CD4-positive, alpha-beta T cell treated with Interleukin-15 for 1 hour (primary cell): ENCODE measurements around the gene ZNF615.
"Not testable (repeated sequence)": the region's sequence is repeated elsewhere in the genome, so short reads cannot be mapped to it uniquely, and the experiment has no call there.

ENCODE experiments used
- DNase-seq: peaks from one replicate; pipeline ENCODE4 v3.0.0-alpha.2; 2020

ZNF615 gene

GRCh38 chr19:52007806-52008557 is at the start of gene ZNF615:
Gene ZNF615, minus strand, starts transcription at chr19:52008211. Its CDS starts 4,500 bp downstream, at chr19:52003711.
- peak; percentile 82 for DNase-seq

- not testable (repeated sequence) for DNase-seq
Measured at GRCh38 chr19:52056480-52056879, 48.5 kb upstream of the ZNF615 start.

- not testable (repeated sequence) for DNase-seq
Measured at GRCh38 chr19:52051736-52052135, 43.7 kb upstream of the ZNF615 start.

DNA sequence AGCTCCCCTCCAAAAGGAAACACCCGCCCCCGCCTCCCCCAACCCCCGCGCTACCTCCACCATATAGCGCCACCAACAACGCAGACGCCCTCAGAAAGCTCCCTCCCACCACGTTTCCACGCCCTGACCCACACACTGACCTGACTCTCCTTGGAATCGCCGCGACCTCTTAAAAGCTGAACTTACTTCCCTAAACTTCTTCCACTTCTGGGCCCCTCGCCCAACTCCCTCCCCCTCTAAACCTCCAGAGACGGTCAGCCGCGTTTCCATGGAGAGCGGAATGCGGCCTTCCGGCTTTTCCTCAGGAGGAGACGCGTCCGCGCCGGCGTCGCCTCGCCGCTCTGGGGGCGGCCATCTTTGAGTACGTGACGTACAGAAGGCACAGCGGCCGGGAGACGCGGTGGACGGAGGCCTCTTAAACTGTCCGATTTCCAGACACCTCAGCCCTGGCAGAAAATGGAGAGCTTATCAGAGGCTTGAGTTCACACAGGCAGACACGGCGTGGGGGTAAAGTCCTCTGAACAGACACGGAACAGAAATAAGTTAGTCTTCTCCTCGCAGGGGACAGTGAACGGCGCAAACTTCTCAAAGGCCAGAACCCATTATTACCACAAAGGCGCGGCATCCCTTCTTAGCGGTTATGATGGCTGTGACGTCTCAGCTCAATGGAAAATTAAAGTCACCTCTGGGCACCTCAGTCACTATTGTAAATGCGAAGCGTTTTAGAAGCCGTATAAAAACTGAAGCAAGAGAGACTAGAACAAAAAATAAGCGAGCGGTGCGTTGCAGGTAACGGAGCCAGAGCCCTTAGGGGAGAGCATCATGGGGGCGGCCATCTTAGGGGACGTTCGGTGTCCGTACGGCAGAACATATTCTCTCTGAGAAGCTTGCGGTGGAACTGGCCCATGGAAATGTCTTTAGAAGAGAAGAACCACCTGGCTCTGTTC is 40.8 kb upstream of the ZNF615 start, which contains the start of gene ZNF432:
Gene ZNF432 (minus strand): TSS at position 284 of the 947 bp plus-strand sequence. CDS start 1,970 bp downstream, outside the sequence.
- peak; percentile 87 for DNase-seq

DNA sequence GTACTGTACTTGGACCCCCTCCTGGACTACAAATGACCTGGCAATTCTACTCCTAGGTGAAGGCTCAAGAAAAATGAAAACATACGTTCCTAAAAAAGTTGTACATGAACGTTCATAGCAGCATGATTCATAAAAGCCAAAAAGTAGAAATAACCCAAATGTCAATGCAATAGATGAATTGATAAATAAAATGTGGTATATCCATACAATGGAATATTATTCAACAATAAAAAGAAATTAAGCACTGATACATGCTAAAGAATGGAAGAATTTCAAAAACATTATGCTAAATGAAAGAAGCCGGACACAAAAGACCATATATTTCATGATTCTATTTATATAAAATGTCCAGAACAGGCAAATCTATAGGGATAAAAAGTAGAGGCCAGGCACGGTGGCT is 31.2 kb upstream of the ZNF615 start:
- DNase-seq: no peak

DNA sequence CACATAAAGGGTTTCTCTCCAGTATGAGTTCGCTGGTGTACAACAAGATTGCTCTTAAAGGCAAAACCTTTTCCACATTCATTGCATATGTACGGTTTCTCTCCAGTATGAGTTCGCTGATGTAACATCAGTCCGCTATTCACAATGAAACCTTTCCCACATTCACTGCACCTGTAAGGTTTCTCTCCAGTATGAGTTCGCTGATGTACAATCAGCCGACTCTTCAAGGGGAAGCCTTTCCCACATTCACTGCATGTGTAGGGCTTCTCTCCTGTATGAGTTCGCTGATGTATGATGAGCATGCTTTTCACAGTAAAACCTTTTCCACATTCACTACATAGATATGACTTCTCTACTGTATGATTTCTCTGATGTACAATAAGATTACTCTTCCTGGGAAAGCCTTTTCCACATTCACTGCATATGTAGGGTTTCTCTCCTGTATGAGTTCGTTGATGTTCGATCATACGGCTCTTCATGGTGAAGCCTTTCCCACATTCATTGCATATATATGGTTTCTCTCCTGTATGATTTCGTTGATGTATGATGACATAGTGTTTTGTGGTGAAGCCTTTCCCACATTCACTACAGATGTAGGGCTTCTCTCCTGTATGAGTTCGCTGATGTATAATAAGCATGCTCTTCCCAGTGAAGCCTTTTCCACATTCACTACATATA is 26.2 kb upstream of the ZNF615 start:
- no peak for DNase-seq

DNA sequence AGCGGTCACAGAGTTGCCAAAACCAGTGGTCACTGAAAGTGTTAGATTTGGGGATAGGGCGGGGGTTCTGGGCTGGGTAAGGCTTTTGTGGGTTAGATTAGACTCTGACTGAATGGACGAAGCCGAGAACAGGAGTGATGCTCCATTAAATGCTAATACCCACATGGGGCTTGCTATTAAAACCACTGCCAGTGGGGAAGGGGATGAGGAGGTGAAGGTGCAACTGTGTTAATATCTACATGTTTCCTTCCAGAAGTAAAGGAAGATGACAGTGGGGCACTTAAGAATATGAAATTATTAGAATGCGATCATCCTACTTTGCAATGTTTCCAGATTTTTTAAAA is 20.7 kb upstream of the ZNF615 start:
- DNase-seq: no peak

DNA sequence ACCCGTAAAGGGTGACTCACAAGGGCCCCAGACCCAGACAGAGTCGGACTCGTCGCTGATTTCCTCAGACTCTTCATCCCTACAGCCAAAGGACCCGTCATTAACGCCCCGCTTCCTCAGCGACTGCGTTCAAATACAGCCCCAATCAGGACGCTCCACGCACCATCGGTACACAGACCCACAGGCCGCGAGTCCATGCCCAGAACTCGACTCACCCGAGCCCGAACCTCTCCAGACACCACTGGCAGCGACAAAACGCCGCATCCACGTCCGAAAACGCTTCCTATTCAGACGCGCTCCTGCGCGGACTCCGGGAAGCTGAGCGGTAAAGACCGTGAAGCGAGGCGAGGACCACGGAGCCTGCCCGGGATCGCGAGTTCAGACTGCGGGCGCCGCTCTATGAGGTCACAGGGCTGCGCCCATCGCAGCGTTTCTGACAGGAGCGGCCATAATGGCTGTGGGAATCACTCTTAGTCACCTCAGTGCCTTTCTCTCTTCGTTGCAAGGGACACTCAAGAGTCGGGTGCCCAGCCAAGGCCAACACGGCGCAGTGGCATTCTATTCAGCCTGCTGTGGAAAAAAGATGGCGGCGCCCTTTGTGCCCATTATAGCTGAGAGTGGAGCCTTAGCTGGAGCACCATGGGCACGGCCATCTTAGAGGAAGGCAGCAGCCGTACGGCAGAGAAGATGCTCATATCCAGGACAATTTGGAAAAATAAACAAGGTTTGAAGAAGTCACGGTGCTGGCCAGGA is 20.2 kb upstream of the ZNF615 start, which contains the start of gene ZNF614:
Gene ZNF614 (minus strand): TSS at position 353 of the 753 bp plus-strand sequence. CDS start 2,634 bp downstream, outside the sequence.
- peak; percentile 83 for DNase-seq

GRCh38 chr19:52026255-52026990 is 18.4 kb upstream of the ZNF615 start:
- not testable (repeated sequence) for DNase-seq

- not testable (repeated sequence) for DNase-seq
Measured at GRCh38 chr19:52024478-52024877, 16.5 kb upstream of the ZNF615 start.

- DNase-seq: no peak
Measured at GRCh38 chr19:52022193-52022592, 14.2 kb upstream of the ZNF615 start.

DNA sequence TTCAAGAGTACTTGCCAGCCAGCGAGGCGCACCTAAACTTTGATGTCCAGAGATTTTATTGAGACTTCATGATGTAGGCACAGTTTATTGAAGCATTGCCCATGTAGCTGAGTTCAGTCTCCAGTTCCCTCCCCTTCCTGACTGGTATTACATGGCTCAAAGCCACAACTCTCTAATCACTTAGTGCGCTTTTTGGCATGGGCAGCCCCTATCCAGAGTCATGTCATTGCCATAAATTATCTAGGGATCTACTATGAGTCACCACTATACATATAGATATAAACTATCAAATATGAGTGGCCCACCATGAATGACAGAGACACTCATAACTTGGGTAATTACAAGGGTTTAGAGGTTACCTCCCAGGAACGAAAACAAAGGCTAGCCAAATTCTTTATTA is 12.5 kb upstream of the ZNF615 start:
- DNase-seq: no peak

GRCh38 chr19:52010674-52011073 is 2.7 kb upstream of the ZNF615 start:
- DNase-seq: no peak

- no peak for DNase-seq
Measured at GRCh38 chr19:52007451-52007805, 583 bp downstream of the ZNF615 start.

- no peak for DNase-seq
Measured at GRCh38 chr19:51994048-51994644, 13.9 kb downstream of the ZNF615 start.

- no peak for DNase-seq
Measured at GRCh38 chr19:51993422-51993821, 14.6 kb downstream of the ZNF615 start.

GRCh38 chr19:51986309-51987291 is 21.4 kb downstream of the ZNF615 start, which contains the start of gene ZNF350:
Gene ZNF350, minus strand, starts transcription at chr19:51986840. Its CDS starts 12,480 bp downstream, at chr19:51974360.
- peak; percentile 93 for DNase-seq

- no peak for DNase-seq
Measured at GRCh38 chr19:51983361-51983760, 24.6 kb downstream of the ZNF615 start.

- not testable (repeated sequence) for DNase-seq
Measured at GRCh38 chr19:51980926-51981325, 27.1 kb downstream of the ZNF615 start.
